ENCODE results near the gene CALN1.

CALN1 gene

DNA sequence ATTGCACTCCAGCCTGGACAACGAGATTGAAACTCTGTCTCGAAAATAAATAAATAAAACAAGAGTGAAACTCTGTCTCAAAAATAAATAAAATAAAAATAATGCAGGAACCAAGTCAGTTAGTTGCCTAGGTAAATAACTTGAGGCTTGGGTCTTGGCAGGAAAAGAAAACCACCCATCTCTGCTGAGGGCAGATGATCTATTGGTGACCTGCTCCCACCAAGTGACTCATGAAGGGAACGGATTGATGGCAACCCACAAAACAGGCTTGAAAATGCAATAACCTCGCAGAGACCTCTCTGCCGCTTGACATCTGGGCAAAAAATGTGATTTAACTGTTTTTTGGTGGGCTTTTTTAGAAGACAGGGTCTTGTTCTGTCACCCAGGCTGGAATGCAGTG is 86.6 kb downstream of the CALN1 start:
- no peak for DNase-seq (ENCODE audit: low read depth)

DNA sequence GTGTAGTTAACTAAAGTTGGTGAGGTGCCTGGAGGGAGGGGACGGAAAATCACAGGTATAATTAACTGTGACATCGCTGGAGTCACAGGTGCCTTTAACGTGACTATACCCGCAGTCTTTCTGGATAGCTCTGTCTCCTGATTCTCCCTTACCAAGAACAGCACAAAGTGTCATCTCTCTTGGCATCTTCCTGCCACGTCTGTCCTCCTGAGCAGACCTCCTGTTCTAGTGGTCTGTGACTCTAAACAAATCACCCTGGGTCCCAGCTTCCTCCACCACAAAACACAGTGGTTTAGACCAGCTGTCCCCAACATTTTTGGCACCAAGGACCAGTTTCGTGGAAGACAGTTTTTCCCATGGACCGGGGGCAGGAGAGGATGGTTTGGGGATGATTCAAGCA is 90.5 kb downstream of the CALN1 start:
- DNase-seq (ENCODE audit: low read depth) = no peak

DNA sequence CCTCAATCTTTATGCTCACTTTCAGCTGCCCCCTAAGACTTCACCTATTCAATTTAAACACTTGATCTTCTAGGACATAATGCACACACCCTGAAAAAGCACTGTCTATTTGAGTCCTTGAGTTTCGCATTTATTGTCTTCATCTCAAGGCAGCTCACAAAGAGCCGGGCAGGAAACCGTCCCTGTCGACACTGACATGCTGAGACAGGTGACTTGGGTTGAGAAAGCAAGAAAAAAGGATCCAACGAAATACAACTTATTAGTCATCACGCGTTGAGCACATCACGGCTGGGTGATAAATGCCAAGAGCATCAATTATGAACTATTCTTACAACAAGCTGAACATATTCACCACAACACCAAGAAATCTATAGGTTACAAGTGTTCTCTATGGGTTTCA is 91.1 kb downstream of the CALN1 start:
- no peak for DNase-seq (ENCODE audit: low read depth)

DNA sequence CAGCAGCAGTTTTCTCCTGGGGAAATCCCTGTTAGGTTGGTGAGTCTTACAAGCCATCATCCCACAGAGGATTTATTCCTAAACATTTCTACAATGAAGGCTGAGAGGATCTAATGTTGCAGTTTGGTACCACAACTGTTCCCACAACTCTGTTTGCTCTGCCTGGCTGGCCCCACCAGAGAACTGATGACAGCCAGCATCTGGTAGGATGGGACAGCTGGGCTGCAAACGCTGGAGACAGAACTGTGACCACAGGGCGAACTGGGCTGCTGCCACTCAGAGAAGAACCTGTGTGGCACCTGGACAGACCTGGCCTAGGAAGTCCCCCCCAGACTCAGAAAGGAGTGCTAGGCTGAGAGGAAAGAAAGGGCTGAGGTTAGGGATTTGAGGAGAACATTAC is 94.8 kb downstream of the CALN1 start:
- DNase-seq (ENCODE audit: low read depth) = no peak

DNA sequence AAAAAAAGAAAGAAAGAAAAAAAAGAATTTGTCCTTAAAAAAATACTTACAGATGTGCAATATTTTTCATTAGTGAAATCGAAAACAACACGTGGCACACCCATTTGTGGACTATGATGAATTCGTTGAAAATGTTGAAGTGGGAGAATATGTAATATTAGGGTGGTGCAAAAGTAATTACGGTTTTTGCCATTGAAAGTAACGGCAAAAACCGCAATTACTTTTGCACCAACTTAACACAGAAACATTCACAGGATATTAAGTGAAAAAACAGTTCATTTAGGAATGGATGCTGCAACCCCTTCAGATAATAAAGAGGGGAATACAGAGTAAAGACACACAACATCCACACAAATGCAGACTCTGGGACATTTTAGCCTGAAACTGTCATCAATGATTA is 96.0 kb downstream of the CALN1 start:
- DNase-seq (ENCODE audit: low read depth) = no peak

DNA sequence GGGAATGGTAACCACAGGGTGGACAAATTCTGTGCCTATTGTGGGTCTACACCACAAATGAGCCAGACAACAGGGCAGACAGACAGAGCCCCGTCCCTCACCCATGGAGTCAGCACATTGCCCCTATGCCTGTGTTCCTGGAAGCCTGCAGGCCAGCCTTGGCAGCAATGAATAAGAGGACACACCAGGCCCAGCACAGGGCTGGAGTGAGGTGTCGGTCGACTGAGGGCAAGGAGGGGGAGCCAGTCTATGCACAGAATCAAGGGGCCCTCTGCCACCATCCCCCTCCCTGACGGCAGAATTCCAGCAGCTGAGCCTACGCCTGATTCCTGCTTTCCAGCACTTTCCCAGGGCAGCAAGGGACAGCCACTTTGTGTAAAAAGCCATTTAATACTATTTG is 98.2 kb downstream of the CALN1 start:
- no peak for DNase-seq (ENCODE audit: low read depth)

DNA sequence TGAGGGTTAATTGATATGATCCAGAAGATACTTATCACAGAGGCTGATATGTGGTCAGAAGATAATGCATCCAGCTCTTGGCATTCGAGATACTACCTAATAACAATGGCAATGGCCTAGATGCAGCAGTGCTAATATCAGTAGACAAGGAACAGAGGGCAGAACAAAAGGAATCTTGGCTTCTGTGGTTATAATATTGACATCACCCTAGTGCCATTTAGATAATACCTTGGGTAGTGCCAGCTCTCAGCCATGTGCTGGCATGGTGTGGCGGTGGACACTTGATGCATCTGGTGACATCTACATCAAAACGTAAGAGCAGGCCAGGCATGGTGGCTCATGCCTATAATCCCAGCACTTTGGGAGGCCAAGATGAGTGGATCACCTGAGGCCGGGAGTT is 101.8 kb downstream of the CALN1 start:
- no peak for DNase-seq (ENCODE audit: low read depth)

DNA sequence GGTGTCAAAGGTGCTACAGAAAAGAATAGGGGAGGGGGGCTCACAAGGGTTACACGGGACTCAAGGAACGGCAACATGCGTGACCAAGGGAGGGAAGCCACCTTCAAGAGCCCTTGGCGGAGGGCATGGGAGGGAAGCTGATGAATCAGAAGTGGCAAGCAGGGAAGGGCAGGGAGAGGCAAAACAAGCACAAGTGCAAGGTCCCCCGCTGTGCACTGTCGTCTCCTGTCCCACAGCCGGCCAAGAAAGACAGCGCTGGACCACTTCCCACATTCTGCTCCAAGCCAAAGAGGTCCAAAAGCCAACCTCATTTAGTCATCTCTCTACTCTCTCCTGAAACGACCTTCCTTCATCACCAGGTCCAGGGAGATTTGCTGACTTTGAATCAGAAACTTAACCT is 102.7 kb downstream of the CALN1 start:
- no peak for DNase-seq (ENCODE audit: low read depth)

DNA sequence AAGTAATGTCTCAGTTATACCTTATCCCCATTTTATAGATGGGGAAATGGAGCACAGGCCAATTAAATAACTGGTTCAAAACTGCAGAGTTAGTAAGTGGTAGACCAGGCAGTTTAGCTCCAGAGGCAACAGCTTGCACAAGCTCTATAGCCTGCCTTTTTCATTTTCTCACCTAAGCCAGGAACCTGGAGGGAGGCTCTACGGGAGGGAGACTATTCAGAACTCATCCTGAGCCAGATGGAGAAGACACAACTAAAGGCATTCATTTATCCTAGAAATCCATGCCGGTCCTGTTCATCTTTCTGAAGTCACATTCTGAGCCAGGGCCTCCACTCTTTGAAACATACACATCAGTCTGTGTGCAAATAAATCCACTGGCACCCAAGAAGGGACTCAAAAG is 103.2 kb downstream of the CALN1 start:
- no peak for DNase-seq (ENCODE audit: low read depth)

DNA sequence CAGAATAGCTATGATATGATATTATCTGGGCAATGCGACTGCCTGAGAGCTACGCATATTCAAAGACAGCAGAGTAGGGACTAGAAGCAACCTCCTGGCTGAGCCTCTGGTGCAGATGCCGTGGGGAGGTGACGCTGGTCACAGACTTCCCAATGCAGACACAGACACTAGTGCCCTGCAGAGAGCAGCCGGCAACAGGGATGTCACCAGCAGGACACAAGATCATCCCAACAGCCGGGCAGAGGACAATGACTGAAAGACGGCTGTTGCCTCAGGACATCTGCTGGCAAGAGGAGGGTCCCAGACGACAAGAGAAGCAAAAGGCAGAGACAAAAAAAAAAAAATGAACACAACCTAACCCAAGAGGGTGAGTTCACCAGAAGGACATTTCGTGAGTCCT is 104.6 kb downstream of the CALN1 start:
- DNase-seq (ENCODE audit: low read depth) = no peak

DNA sequence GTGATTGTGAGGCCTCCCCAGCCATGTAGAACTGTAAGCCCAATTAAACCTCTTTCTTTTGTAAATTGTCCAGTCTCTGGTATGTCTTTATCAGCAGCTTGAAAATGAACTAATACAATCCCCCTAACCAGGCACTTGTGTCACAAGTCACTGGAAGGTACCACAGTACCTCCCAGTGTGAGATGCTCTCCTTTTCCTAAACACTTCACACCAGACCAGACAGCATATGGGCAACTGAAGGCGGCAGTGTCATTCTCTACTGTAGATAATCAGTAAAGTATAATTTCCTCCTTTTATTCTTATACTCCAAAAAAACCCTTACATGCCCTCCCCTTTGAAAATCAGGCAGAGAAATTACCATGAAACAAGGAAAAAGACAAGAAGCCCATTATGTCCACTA is 113.2 kb downstream of the CALN1 start:
- DNase-seq (ENCODE audit: low read depth) = no peak

DNA sequence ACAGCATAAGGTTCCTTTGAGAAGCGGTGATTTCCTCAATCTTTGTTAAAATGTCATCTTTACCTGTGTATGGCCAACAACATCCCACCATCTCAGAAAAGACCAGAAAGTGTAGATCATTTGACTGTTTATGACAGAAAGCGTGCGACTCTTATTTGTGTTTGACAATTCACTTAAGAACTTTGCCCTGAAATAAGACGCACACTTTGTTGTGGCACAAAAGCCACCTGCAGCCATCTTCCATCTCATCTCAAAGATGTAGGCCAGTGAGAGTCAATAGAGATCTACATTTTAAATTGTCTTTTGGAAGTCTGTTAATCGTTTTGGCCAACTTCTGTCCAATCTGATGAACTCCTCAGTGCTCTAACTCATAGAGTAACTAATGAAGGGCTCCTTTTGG is 114.0 kb downstream of the CALN1 start:
- DNase-seq (ENCODE audit: low read depth) = no peak

DNA sequence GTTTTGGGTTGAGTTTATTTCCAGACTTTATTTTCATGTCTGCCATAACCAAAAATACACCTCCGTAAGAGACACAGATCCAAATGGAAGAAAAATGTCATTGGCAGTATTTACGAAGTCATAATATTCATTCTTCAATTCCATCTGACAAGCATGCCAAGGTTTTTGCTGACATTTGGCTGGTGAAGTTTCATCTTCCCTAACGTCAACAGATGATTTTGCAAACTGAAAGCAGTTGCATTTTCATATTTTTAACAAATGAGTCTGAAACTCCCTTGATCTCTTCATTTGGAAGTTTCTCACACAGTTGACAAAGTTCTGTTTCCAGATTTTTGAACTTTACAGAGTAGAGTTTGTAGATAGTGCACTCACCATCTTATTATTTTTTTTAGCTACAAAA is 114.5 kb downstream of the CALN1 start:
- no peak for DNase-seq (ENCODE audit: low read depth)

DNA sequence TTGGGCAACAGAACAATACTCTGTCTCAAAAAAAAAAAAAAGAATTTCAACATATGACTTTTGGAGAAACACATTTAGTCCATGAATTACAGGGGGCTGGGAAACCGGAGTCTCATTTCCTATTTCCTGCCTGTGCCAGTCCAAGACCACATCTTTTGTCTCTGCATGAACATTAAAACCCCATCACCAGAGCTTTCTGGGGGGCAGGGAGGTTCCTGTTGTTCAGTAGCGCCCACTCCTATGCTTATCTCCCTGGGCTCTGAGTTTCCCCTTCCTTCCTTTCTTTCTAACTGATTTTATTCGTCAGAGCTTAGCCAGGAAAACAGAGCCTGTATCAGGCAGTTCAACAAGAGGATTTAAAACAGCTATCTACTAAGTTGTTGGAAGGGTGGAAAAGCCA is 119.3 kb downstream of the CALN1 start:
- no peak for DNase-seq (ENCODE audit: low read depth)

DNA sequence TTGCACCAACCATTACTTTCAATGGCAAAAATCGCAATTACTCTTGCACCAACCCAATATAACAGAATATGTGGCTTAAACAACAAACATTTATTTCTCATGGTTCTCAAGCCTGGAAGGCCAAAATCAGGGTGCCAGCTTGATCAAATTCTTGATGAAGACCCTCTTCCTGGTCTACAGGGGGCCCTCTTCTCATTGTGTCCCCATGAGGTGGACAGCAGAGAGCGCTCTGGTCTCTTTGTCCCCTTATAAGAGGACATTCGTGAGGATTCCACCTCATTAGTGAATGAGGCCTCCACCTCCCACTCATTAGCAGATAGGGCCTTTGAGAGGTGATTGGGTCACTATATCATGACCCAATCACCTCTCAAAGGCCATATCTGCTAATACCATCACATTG is 120.0 kb downstream of the CALN1 start:
- no peak for DNase-seq (ENCODE audit: low read depth)

DNA sequence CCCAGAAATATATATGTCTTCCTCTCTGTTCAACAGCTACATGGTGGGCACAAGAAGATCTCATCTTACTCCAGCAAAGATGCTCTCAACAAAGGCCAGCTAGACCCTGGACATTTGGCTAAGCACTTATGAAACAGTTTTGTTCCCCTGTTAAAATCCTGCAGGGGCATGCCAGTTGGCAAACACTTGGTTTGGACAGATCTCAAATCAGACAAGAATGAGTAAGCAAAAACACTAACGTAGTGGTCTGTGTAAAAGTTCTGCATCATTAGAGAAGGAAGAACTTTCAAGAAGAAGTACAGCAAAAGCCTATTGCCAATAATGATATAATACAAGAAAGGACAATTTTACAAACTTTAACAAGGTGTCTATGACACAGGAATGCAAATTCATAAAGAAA is 125.6 kb downstream of the CALN1 start:
- no peak for DNase-seq (ENCODE audit: low read depth)

DNA sequence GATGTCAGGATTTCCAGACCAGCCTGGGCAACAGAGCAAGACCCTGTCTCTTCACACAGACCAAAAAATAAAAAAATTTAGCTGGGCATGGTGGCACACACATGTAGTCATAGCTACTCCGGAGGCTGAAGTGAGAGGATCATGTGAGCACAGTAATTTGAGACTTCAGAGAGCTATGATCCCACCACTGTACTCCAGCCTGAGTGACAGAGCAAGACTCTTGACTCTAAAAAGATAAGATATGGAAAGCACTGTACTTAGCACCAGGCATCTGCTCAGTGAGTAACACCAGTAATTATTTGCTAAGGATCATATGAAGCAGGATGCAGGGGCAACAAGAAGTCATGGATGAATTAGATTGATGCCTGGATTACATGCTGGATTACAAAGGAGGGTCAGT is 128.8 kb downstream of the CALN1 start:
- no peak for DNase-seq (ENCODE audit: low read depth)

DNA sequence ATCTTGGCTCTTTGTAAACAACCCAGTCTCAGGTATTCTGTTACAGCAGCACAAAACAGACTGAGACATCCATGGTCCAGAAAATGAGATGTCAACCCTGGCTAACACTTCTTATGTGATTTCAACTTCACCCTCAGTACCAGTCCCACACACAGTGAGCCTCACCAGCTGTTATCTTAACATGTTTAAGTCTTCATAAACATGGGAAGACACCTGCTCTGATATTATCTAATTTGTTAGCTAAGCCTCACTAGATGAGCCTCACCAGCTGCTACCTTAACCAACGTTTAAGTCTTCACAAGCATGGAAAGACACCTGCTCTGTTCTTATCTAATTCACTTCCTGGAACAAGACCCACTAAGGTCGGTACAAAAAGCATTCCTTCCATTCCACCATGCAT is 130.8 kb downstream of the CALN1 start:
- DNase-seq (ENCODE audit: low read depth) = no peak

DNA sequence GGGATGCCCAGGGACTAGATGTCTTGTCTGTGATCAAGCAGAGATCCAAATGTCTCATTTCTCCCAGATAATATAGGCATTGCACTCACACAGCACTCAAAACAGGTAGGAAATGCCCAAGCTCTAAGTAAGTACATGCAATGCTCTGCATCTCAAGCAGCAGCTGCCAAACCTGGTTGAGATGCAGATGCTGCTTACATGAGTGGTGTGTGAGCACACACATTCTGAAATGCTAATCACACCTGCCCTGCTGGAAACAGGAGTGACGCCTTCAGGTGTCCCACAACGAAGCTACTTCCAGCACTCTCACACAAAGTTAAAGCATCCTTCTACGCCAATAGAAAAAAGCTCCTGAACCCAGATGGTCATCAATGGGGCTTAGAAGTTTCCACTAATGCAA is 132.9 kb downstream of the CALN1 start:
- no peak for DNase-seq (ENCODE audit: low read depth)

DNA sequence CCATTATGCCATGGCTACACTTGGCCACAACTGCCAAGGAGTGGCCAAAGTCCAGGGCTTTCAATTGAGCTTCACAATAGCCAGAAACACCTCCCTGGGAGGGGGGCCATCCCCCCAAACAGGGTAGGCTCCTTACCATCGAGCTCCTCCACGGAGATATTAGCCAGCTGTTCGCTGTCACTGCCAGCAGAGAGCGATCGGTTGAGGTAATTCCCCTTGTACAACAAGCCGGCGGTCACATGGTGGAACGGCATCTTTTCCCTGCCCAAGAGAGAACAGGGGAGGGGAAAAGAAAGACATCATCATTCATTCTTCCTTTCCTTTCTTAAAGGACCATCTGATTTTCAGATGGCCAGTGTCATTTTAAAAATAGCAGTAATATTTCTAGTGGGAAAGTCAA is 133.6 kb downstream of the CALN1 start:
- DNase-seq (ENCODE audit: low read depth) = no peak

DNA sequence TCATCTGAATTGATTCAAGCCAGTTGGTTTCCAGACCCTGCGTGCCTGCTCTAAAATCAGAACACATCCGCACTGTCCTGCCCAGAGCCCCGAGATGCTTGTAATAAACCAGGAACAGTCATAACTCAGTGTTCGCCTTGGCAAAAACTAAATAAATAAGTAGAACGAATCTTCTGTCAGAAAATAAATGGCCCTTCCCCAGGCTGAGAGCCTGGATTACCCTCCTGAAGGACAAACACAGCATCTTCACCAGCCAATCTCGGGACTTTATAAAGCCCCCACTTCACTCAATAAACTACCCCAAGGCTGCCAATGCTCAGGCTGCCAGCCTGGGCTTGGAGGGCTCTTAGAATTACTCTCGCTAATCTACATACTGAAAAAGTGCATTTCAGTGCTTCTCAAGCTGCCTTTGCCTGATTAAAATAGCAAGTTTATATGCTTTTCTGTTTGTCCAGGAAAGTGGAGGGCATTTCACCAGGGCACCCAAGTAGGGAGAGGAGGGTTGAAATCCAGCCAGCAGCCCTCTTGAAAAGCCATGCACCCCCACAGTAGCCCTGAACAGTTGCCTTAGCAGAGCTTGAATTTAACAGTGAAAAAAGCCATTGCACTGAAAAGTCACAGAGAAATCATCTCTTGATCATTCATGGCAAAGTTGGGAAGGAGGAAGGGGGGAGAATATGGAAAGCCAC is 136.6 kb downstream of the CALN1 start:
- DNase-seq (ENCODE audit: low read depth) = no peak

DNA sequence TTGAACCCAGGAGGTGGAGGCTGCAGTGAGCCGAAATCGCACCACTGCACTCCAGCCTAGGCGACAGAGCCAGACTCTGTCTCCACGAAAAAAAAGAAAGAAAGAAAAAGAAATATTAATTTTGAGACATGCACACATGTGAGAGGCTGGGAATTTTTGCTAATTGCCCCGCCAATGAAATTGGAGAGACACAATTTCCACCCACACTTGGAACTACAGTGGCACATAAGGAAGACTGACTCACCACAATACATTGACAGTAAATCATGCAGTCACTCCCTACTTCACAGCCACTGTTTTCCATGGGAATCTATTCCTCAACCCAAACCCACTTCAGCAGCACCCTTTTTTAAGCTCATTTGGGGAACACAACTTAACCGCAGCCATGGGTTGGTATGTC is 139.7 kb downstream of the CALN1 start:
- DNase-seq (ENCODE audit: low read depth) = no peak

DNA sequence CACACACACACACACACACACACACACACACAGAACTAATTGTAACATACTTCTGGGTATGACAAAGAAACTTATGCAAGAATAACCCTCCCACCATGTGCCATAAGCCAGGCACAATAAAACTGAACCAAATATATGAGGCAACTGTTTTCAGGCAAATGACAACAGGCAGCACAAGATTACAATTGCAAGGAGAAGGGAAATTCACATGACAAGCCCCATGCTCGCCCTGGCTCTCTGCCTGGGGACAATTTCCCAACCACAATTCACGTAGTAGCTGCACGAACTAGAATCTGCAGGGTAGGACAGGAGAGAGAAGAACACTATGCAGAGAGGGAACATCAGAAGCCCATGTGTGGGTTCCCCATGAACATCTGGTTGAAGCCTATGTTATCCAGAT is 143.3 kb downstream of the CALN1 start:
- DNase-seq (ENCODE audit: low read depth) = no peak

DNA sequence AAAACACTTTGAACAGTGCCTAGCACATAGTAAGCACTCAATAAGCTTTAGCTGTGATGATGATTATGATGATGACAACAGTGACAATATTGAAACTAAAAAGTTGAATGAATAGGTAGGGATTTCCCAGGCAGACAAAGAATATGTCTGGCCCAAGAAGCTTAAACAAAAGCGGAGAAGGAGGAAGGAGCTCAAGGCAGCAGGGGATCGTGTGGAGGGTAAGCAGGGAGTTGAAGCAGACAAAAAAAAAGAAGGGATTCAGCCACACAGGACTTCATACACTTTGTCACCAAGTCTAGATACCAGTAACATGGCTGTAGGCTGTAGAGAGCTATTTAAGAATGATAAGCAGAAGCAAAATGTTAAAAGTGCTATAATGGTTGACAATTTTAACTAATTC is 144.0 kb downstream of the CALN1 start:
- DNase-seq (ENCODE audit: low read depth) = no peak

DNA sequence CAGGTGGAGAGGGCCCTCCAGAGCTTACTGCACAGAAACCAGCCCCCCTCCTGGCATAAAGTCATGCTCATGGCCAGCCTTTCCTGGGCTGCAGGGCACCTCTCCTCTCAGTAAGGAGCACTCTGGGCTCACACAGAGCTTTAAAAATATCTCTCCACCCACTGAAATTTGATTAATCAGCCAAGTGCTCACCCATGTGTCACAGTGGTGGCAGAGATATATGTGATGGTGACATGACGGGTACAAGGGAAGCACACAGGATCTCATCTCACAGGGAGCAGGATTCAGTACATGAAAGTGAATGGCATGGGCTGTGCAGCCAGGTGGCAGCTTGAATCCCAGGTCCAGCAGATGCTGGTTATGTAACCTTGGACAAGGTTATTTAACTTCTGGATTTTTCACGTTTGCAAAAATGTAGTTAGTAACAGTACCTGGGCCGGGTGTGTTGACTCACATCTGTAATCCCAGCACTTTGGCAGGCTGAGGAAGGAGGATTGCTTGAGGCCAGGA is 144.8 kb downstream of the CALN1 start:
- DNase-seq (ENCODE audit: low read depth) = no peak
